ENCODE measurements around the gene MYH6.
A peak's percentile ranks its signal among the peaks of the same experiment; 100 is the strongest.

The MYH6 gene

GRCh38 chr14:23439107-23439835 is 31.2 kb upstream of the MYH6 start:
- Mint-ChIP-seq H3K4me3 (no peak overlapping the region), H3K27ac (no peak overlapping the region)

GRCh38 chr14:23438101-23438971 is 30.3 kb upstream of the MYH6 start:
- H3K4me3 Mint-ChIP-seq: no peak overlapping the region
- H3K36me3 Mint-ChIP-seq (ENCODE audit: low read depth): no peaks in the 10 kb centered on the region
- peaks cover 3% of the 10 kb centered on the region for H3K27me3 Mint-ChIP-seq
- no peak overlapping the region for H3K27ac Mint-ChIP-seq
- H3K4me1 Mint-ChIP-seq (ENCODE audit: low read depth): no peaks in the 10 kb centered on the region
- DNase-seq: no peak
- no peaks in the 10 kb centered on the region for H3K9me3 Mint-ChIP-seq

More at GRCh38 chr14:23439107-23439835, 31.2 kb upstream of the MYH6 start:
- Mint-ChIP-seq H3K36me3 (ENCODE audit: low read depth) (no peaks in the 10 kb centered on the region), H3K4me1 (ENCODE audit: low read depth) (no peaks in the 10 kb centered on the region), H3K9me3 (no peaks in the 10 kb centered on the region), H3K27me3 (peaks cover 3% of the 10 kb centered on the region)
- DNase-seq: no peak

GRCh38 chr14:23437133-23438100 is 29.3 kb upstream of the MYH6 start:
- Mint-ChIP-seq H3K27me3 (peaks cover 3% of the 10 kb centered on the region), H3K36me3 (ENCODE audit: low read depth) (no peaks in the 10 kb centered on the region), H3K27ac (no peak overlapping the region), H3K4me3 (no peak overlapping the region), H3K9me3 (no peaks in the 10 kb centered on the region), H3K4me1 (ENCODE audit: low read depth) (no peaks in the 10 kb centered on the region)
- DNase-seq: no peak

GRCh38 chr14:23436327-23437132 is 28.5 kb upstream of the MYH6 start:
- Mint-ChIP-seq H3K4me1 (ENCODE audit: low read depth) (no peaks in the 10 kb centered on the region), H3K36me3 (ENCODE audit: low read depth) (no peaks in the 10 kb centered on the region), H3K4me3 (no peak overlapping the region), H3K27ac (no peak overlapping the region), H3K27me3 (peaks cover 3% of the 10 kb centered on the region), H3K9me3 (no peaks in the 10 kb centered on the region)
- no peak for DNase-seq

- H3K27me3 Mint-ChIP-seq: peaks cover 3% of the 10 kb centered on the region
- H3K4me3 Mint-ChIP-seq: no peak within 1 kb of the TSS
- DNase-seq: no peak
- no peaks in the 10 kb centered on the region for H3K9me3 Mint-ChIP-seq
- H3K27ac Mint-ChIP-seq: no peak within 1 kb of the TSS
- no peaks in the 10 kb centered on the region for H3K4me1 Mint-ChIP-seq (ENCODE audit: low read depth)
- no peaks in the 10 kb centered on the region for H3K36me3 Mint-ChIP-seq (ENCODE audit: low read depth)
Measured at GRCh38 chr14:23435543-23436326, 27.7 kb upstream of the MYH6 start, which contains the start of gene MYH7. TSS of gene MYH7 (minus strand) at chr14:23435660. CDS start at chr14:23433732, 1,928 bp downstream.

- no peaks in the 10 kb centered on the region for H3K36me3 Mint-ChIP-seq (ENCODE audit: low read depth)
- no peaks in the 10 kb centered on the region for H3K4me1 Mint-ChIP-seq (ENCODE audit: low read depth)
- DNase-seq: peak; percentile 16
- H3K27me3 Mint-ChIP-seq: no peaks in the 10 kb centered on the region
- no peaks in the 10 kb centered on the region for H3K9me3 Mint-ChIP-seq
- no peak overlapping the region for H3K27ac Mint-ChIP-seq
- no peak overlapping the region for H3K4me3 Mint-ChIP-seq
Measured at GRCh38 chr14:23434488-23435222, 26.6 kb upstream of the MYH6 start.

GRCh38 chr14:23433457-23433856 is 25.4 kb upstream of the MYH6 start:
- Mint-ChIP-seq H3K4me3 (no peak overlapping the region), H3K27ac (no peak overlapping the region), H3K27me3 (no peaks in the 10 kb centered on the region), H3K9me3 (no peaks in the 10 kb centered on the region), H3K36me3 (ENCODE audit: low read depth) (no peaks in the 10 kb centered on the region), H3K4me1 (ENCODE audit: low read depth) (no peaks in the 10 kb centered on the region)
- DNase-seq: peak; percentile 18

- no peaks in the 10 kb centered on the region for H3K27me3 Mint-ChIP-seq
- H3K36me3 Mint-ChIP-seq (ENCODE audit: low read depth): no peaks in the 10 kb centered on the region
- no peak overlapping the region for H3K4me3 Mint-ChIP-seq
- no peaks in the 10 kb centered on the region for H3K9me3 Mint-ChIP-seq
- H3K4me1 Mint-ChIP-seq (ENCODE audit: low read depth): no peaks in the 10 kb centered on the region
- no peak overlapping the region for H3K27ac Mint-ChIP-seq
- peak; percentile 13 for DNase-seq
Measured at GRCh38 chr14:23432946-23433345, 24.9 kb upstream of the MYH6 start.

GRCh38 chr14:23432102-23432925 is 24.2 kb upstream of the MYH6 start:
- Mint-ChIP-seq H3K4me3 (no peak overlapping the region), H3K4me1 (ENCODE audit: low read depth) (no peaks in the 10 kb centered on the region), H3K27me3 (no peaks in the 10 kb centered on the region), H3K27ac (no peak overlapping the region), H3K9me3 (no peaks in the 10 kb centered on the region), H3K36me3 (ENCODE audit: low read depth) (no peaks in the 10 kb centered on the region)
- DNase-seq: no peak

- Mint-ChIP-seq H3K9me3 (no peaks in the 10 kb centered on the region), H3K36me3 (ENCODE audit: low read depth) (no peaks in the 10 kb centered on the region), H3K4me3 (no peak overlapping the region), H3K27ac (no peak overlapping the region), H3K4me1 (ENCODE audit: low read depth) (no peaks in the 10 kb centered on the region), H3K27me3 (no peaks in the 10 kb centered on the region)
- DNase-seq: no peak
Measured at GRCh38 chr14:23431486-23431885, 23.4 kb upstream of the MYH6 start.

- no peaks in the 10 kb centered on the region for H3K9me3 Mint-ChIP-seq
- no peaks in the 10 kb centered on the region for H3K36me3 Mint-ChIP-seq (ENCODE audit: low read depth)
- no peak for DNase-seq
- no peak overlapping the region for H3K4me3 Mint-ChIP-seq
- H3K4me1 Mint-ChIP-seq (ENCODE audit: low read depth): no peaks in the 10 kb centered on the region
- no peak overlapping the region for H3K27ac Mint-ChIP-seq
- no peaks in the 10 kb centered on the region for H3K27me3 Mint-ChIP-seq
Measured at GRCh38 chr14:23430723-23431085, 22.6 kb upstream of the MYH6 start.

Measured in activated T-cell treated with anti-CD3 and anti-CD28 coated beads, Interleukin-2, amount 50 U/mL, for 24 hours (primary cell).